ENCODE data around the gene AGPAT1. TPM values are rescaled to one million over a fixed set of nuclear protein-coding genes. Genes with fewer than 3 reads are reported as not detected.

Gene AGPAT1
- total and polyA plus RNA-seq, 2 of the 13 experiments (the other 11 are each of a cell fraction or from before 2014, with no cell fraction given): 51.3 to 139 TPM

- TF ChIP-seq ZNF749 (CRISPR knock-in tag; IDR thresholded peaks at IDR 0.05; ENCODE audit: borderline replicate concordance) (no peak), HOXA7 (CRISPR knock-in tag; IDR thresholded peaks at IDR 0.05) (no peak), ZNF570 (CRISPR knock-in tag; IDR thresholded peaks at IDR 0.05; ENCODE audit: borderline replicate concordance) (no peak), HNF1B (CRISPR knock-in tag; IDR thresholded peaks at IDR 0.05) (no peak), HNF4G (IDR thresholded peaks at IDR 0.05; ENCODE audit: borderline replicate concordance, low read depth, low read length) (peak; percentile 90), HNF4G (CRISPR knock-in tag; IDR thresholded peaks at IDR 0.05; ENCODE audit: borderline replicate concordance, low read depth) (no peak), CREB1 (IDR thresholded peaks at IDR 0.05) (peak; percentile 62), CREB1 (CRISPR knock-in tag; IDR thresholded peaks at IDR 0.05) (peak; percentile 82), DNMT1 (CRISPR knock-in tag; IDR thresholded peaks at IDR 0.05) (0 out of 2 replicates have a peak, but pooled peaks have one; percentile 71), ZNF335 (CRISPR knock-in tag; IDR thresholded peaks at IDR 0.05) (no peak; the same call in 1 of the 2 replicates), ASH2L (IDR thresholded peaks at IDR 0.05; ENCODE audit: insufficient read length, low read depth, low read length) (no peak), SP4 (CRISPR knock-in tag; IDR thresholded peaks at IDR 0.05) (peak; percentile 92), POGZ (CRISPR knock-in tag; IDR thresholded peaks at IDR 0.05) (peak; percentile 58; the same call in 1 of the 2 replicates), ZFP37 (CRISPR knock-in tag; IDR thresholded peaks at IDR 0.05; ENCODE audit: borderline replicate concordance) (no peak), ZKSCAN5 (CRISPR knock-in tag; IDR thresholded peaks at IDR 0.05) (no peak), MBD4 (IDR thresholded peaks at IDR 0.05; ENCODE audit: borderline replicate concordance, low read length) (no peak), FOXA1 (IDR thresholded peaks at IDR 0.05) (no peak), FOXA1 (CRISPR knock-in tag; IDR thresholded peaks at IDR 0.05) (no peak), SPEN (CRISPR knock-in tag; IDR thresholded peaks at IDR 0.05; ENCODE audit: low read depth) (peak; percentile 50; the same call in 1 of the 2 replicates), ZSCAN22 (CRISPR knock-in tag; IDR thresholded peaks at IDR 0.05) (no peak), AGO1 (IDR thresholded peaks at IDR 0.05; ENCODE audit: low read depth, low read length, poor library complexity, severe bottlenecking) (no peak), JUND (CRISPR knock-in tag; IDR thresholded peaks at IDR 0.05) (no peak), TAF15 (IDR thresholded peaks at IDR 0.05; ENCODE audit: low read depth, low read length, poor library complexity, severe bottlenecking) (peak; percentile 92), ZNF430 (CRISPR knock-in tag; IDR thresholded peaks at IDR 0.05) (peak; percentile 70), DZIP1 (CRISPR knock-in tag; IDR thresholded peaks at IDR 0.05) (peak; percentile 71; the same call in 1 of the 2 replicates), SMYD3 (CRISPR knock-in tag; IDR thresholded peaks at IDR 0.05) (no peak), ZNF597 (CRISPR knock-in tag; IDR thresholded peaks at IDR 0.05) (no peak)
These were observed at the start of gene AGPAT1 (continued) for GRCh38 chr6:32175711-32176475.
